Neural cell (in vitro differentiated cells): ENCODE data around the gene SP140L.

ENCODE experiments used
- CTCF ChIP-seq: fragments of 450-650 bp; IDR thresholded peaks from 2 replicates; pipeline ENCODE4 v1.5.1; 2014; ENCODE audit warnings: antibody characterized with exemption, mild to moderate bottlenecking, moderate library complexity; ENCODE audit not compliant: poor library complexity, severe bottlenecking
- RAD21 ChIP-seq: fragments of 450-650 bp; conservative IDR thresholded peaks from 2 replicates; pipeline ENCODE4 v1.6.1; 2014; ENCODE audit warnings: antibody characterized with exemption, mild to moderate bottlenecking, moderate library complexity

- TF ChIP-seq CTCF, result no peak
- TF ChIP-seq RAD21, result no peak
Observed at GRCh38 chr2:230405824-230406223, 78.8 kb downstream of the SP140L start.
